HepG2 (cell line): ENCODE measurements around the gene METTL26. TPM values are rescaled to one million over a fixed set of nuclear protein-coding genes. Genes with fewer than 3 reads are reported as not detected.

Experiments
- ATAC-seq: fragments of 200-7000 bp; cut with Tn5 transposase; 3 replicates; pipeline ENCODE4 v1.9.1; 2020; ENCODE audit warnings: mild to moderate bottlenecking, moderate library complexity
- BruUV-seq: library from RNA; stranded (reverse); fragments of 400-500 nt; replicated peaks from 2 replicates; lab custom pipeline; 2021; lab: Mats Ljungman, UMichigan
- CTCF ChIA-PET: fragments of 300-600 bp; formaldehyde crosslinking; extraction: SDS; loops from one replicate; lab custom pipeline; 2021; ENCODE audit warnings: low total read pairs, inconsistent platforms, low intra/inter-chr PET ratio; lab: Yijun Ruan, JAX
- POLR2A ChIA-PET: fragments of 350-600 bp; sonication (Branson Sonifier 250); formaldehyde crosslinking; loops from one replicate; lab custom pipeline; 2020; ENCODE audit warnings: antibody characterized with exemption, inconsistent platforms; lab: Yijun Ruan, JAX
- DNase-seq: peaks from one replicate; pipeline ENCODE4 v3.0.0-alpha.2; 2015; ENCODE audit warnings: low spot score
- FAIRE-seq: peaks from 3 replicates; lab custom pipeline; 2011; peaks lifted over from hg19 to GRCh38; lab: Jason Lieb, UNC
- H2AFZ ChIP-seq: one replicate; pipeline ENCODE4 v1.6.1; 2011; ENCODE audit warnings: low read length, inconsistent platforms
- H3K27ac ChIP-seq: fragments of 300-600 bp; 3 replicates; pipeline ENCODE4 v1.8.0; 2011; ENCODE audit warnings: mixed run types, mild to moderate bottlenecking, mixed read lengths, low read length, inconsistent platforms; ENCODE audit not compliant: insufficient read depth; ENCODE audit errors: extremely low read length
- H3K27me3 ChIP-seq, 2 experiments: fragments of 200-600 bp in 1 of 2; 2 replicates in 1 of 2; 3 replicates in 1 of 2; pipeline versions ENCODE4 v1.6.0 to v1.8.0; 2011; ENCODE audit warnings: low read length in 2 of 2, mild to moderate bottlenecking in 2 of 2, moderate library complexity in 2 of 2, inconsistent platforms in 1 of 2; ENCODE audit not compliant: insufficient read depth in 2 of 2, control insufficient read depth in 1 of 2
- H3K36me3 ChIP-seq, 2 experiments: fragments of 200-600 bp in 1 of 2; replicated peaks in 1 of 2; 2 replicates in 1 of 2; 3 replicates in 1 of 2; pipeline versions ENCODE4 v1.5.1 to v1.8.0; 2011; ENCODE audit warnings: low read length in 2 of 2, inconsistent platforms in 1 of 2; ENCODE audit not compliant: insufficient read depth in 2 of 2, control insufficient read depth in 1 of 2
- H3K4me1 ChIP-seq: 2 replicates; pipeline ENCODE4 v1.5.1; 2012; ENCODE audit warnings: low read length, inconsistent platforms; ENCODE audit not compliant: insufficient read depth
- H3K4me2 ChIP-seq: 2 replicates; pipeline ENCODE4 v1.6.0; 2011; ENCODE audit warnings: low read depth, low read length, inconsistent platforms
- H3K4me3 ChIP-seq, 3 experiments: fragments of 200-600 bp in 1 of 3; sonication (generic), shearing (Covaris generic) in 1 of 3; replicated peaks in 1 of 3; 2 replicates each; pipeline ENCODE4 v1.5.1; 2011 to 2016; ENCODE audit warnings: low read length in 3 of 3, inconsistent platforms in 2 of 3, low read depth in 2 of 3, mild to moderate bottlenecking in 2 of 3, control low read depth in 1 of 3, mixed read lengths in 1 of 3; ENCODE audit not compliant: insufficient read depth in 1 of 3
- H3K79me2 ChIP-seq: one replicate; pipeline ENCODE4 v1.6.1; 2011; ENCODE audit warnings: low read length, inconsistent platforms; ENCODE audit not compliant: insufficient read depth
- H3K9ac ChIP-seq: 2 replicates; pipeline ENCODE4 v1.6.0; 2011; ENCODE audit warnings: mild to moderate bottlenecking, low read depth, low read length, inconsistent platforms; ENCODE audit not compliant: insufficient read depth
- H3K9me3 ChIP-seq: 2 replicates; pipeline ENCODE4 v1.5.1; 2012; ENCODE audit warnings: mild to moderate bottlenecking, low read length
- H4K20me1 ChIP-seq: 2 replicates; pipeline ENCODE4 v1.6.0; 2011; ENCODE audit warnings: inconsistent platforms, mild to moderate bottlenecking, low read length, moderate library complexity; ENCODE audit not compliant: insufficient read depth
- BHLHE40 ChIP-seq: IDR thresholded peaks from 2 replicates; pipeline ENCODE4 v1.6.1; 2011; ENCODE audit warnings: low read length, improper control_type of control experiment
- DNMT3B ChIP-seq: conservative IDR thresholded peaks from 2 replicates; pipeline ENCODE4 v1.6.1; 2016; ENCODE audit warnings: missing biosample characterization, control low read depth
- ETS1 ChIP-seq: sonication (generic); formaldehyde crosslinking; IDR thresholded peaks from 2 replicates; pipeline ENCODE4 v1.4.0; 2020; ENCODE audit warnings: missing genetic modification reagents
- HMGXB3 ChIP-seq: sonication (generic); formaldehyde crosslinking; IDR thresholded peaks from 2 replicates; pipeline ENCODE4 v1.4.0; 2020; ENCODE audit warnings: missing genetic modification reagents, borderline replicate concordance
- LCORL ChIP-seq, 2 experiments: fragments of 450-650 bp in 1 of 2; sonication (generic) in 1 of 2; formaldehyde crosslinking in 1 of 2; IDR thresholded peaks; 2 replicates each; pipeline versions ENCODE4 v1.5.0 to v1.6.1; 2017 to 2020; ENCODE audit warnings: antibody characterized with exemption in 1 of 2, missing genetic modification reagents in 1 of 2
- RFXAP ChIP-seq: sonication (generic); formaldehyde crosslinking; IDR thresholded peaks from 2 replicates; pipeline ENCODE4 v1.4.0; 2020; ENCODE audit warnings: missing genetic modification reagents, borderline replicate concordance
- SNAPC2 ChIP-seq: sonication (generic); formaldehyde crosslinking; IDR thresholded peaks from 2 replicates; pipeline ENCODE4 v1.8.1; 2022; ENCODE audit warnings: mild to moderate bottlenecking, missing genetic modification reagents
- XBP1 ChIP-seq: sonication (generic); formaldehyde crosslinking; IDR thresholded peaks from 2 replicates; pipeline ENCODE4 v1.5.0; 2020; ENCODE audit warnings: missing genetic modification reagents
- ZNF451 ChIP-seq: sonication (generic); formaldehyde crosslinking; IDR thresholded peaks from 2 replicates; pipeline ENCODE4 v1.5.0; 2020; ENCODE audit warnings: mild to moderate bottlenecking, missing genetic modification reagents
- ZNF883 ChIP-seq: sonication (generic); formaldehyde crosslinking; IDR thresholded peaks from 2 replicates; pipeline ENCODE4 v1.5.1; 2020; ENCODE audit warnings: mild to moderate bottlenecking, missing genetic modification reagents; ENCODE audit errors: not compliant biosample characterization
- WGBS: methylation state at CpG from one replicate; pipeline ENCODE4 v1.1.6; 2017; ENCODE audit warnings: low lambda C conversion rate; 5-methylcytosine and 5-hydroxymethylcytosine counted together
- in situ Hi-C: cut with HindIII; loops from 2 replicates; pipeline ENCODE4 v1.10.0; 2017; ENCODE audit warnings: low pct_unique_long_range_greater_than_20kb; ENCODE audit not compliant: extremely low pct_ligation_motif_present
- intact Hi-C: fragments of 100-400 bp; cut with micrococcal nuclease; formaldehyde crosslinking; loops from one replicate; pipeline ENCODE4 v1.10.0; 2022; ENCODE audit not compliant: unreplicated experiment
- polyA plus RNA-seq, 8 experiments: library from polyadenylated mRNA; depleted of rRNA in 3 of 8; stranded (reverse) in 7 of 8; unstranded in 1 of 8; fragments of >200 nt; fragmentation: Illumina TruSeq in 4 of 8; extraction: Trizol in 4 of 8; gene quantifications; 2 replicates each; pipeline versions ENCODE4 v1.2.1 to v1.2.3, GENCODE V29; 2011 to 2016; ENCODE audit warnings: low read depth in 4 of 8, missing spikeins in 1 of 8, mixed read lengths in 1 of 8; ENCODE audit not compliant: insufficient read depth in 1 of 8
- total RNA-seq, 5 experiments: library from RNA; depleted of rRNA; stranded (reverse); fragments of >200 nt; fragmentation: Illumina TruSeq; extraction: Trizol; gene quantifications; 2 replicates each; pipeline ENCODE4 v1.2.3, GENCODE V29; 2016; ENCODE audit warnings: low read depth in 1 of 5

METTL26 gene
- total and polyA plus RNA-seq, 2 of the 13 experiments (the other 11 are each of a cell fraction or from before 2014, with no cell fraction given): 65.5 to 70.1 TPM

- Histone ChIP-seq H3K27me3 (no peaks in the 10 kb centered on the region; a peak in 1 of 5 replicates), H2AFZ (no peak overlapping the region), H3K9me3 (no peaks in the 10 kb centered on the region), H3K4me1 (peaks cover 29% of the 10 kb centered on the region), H4K20me1 (peaks cover 2% of the 10 kb centered on the region; the same call in 1 of the 2 replicates), H3K36me3 (peaks cover 6 to 11% of the 10 kb centered on the region in 2 experiments; a peak in 4 of 5 replicates), H3K4me2 (no peak overlapping the region), H3K79me2 (peaks cover 36% of the 10 kb centered on the region)
- DNase-seq (no peak), FAIRE-seq (no peak)
- intact Hi-C loops: no loop called here
- 98% methylated on average over 31 of the region's 34 CpGs for WGBS
- no TSS peak for BruUV-seq
- in situ Hi-C loops: no loop called here
- ChIA-PET CTCF (no interaction called here), POLR2A (no interaction called here)
- no peak for TF ChIP-seq HMGXB3 (CRISPR knock-in tag)
- TF ChIP-seq LCORL (IDR thresholded peaks at IDR 0.05): no peak
- no peak for TF ChIP-seq LCORL (CRISPR knock-in tag; IDR thresholded peaks at IDR 0.05)
- no peak for TF ChIP-seq ZNF883 (CRISPR knock-in tag)
- no peak for TF ChIP-seq DNMT3B (CRISPR knock-in tag)
- no peak for TF ChIP-seq RFXAP (CRISPR knock-in tag)
- no peak for TF ChIP-seq SNAPC2 (CRISPR knock-in tag)
- TF ChIP-seq ZNF451 (CRISPR knock-in tag): no peak
- no peak for TF ChIP-seq XBP1 (CRISPR knock-in tag)
- no peak for TF ChIP-seq ETS1 (CRISPR knock-in tag)
- no peak for TF ChIP-seq BHLHE40
- TF ChIP-seq, all 625 proteins: peak for 0
- Histone ChIP-seq H3K4me3 (no peak overlapping the region), H3K9ac (no peak overlapping the region), H3K27ac (no peak overlapping the region)
- ATAC-seq: no peak
Observed at GRCh38 chr16:595942-596735, 40.0 kb downstream of the METTL26 start.
